ENCODE measurements around the gene NRG2. TPM values are rescaled to one million over a fixed set of nuclear protein-coding genes. Genes with fewer than 3 reads are reported as not detected.

NRG2 gene
- total RNA-seq, 1 experiment from 2014 or later, result 1.8 TPM

- ChIA-PET CTCF (no interaction called here), POLR2A (ENCODE audit: unreplicated experiment) (no interaction called here)
- Histone ChIP-seq H3K9ac (ENCODE audit: low read length) (no peak overlapping the region), H3K4me3 (ENCODE audit: low read length) (no peak overlapping the region), H3K9me2 (replicated peaks; ENCODE audit: low read length) (peaks cover 2% of the 10 kb centered on the region; the same call in 1 of the 2 replicates), H3K4me1 (ENCODE audit: insufficient read depth, low read length) (peaks cover 15% of the 10 kb centered on the region), H3K9me3 (ENCODE audit: low read length) (no peaks in the 10 kb centered on the region), H3K36me3 (ENCODE audit: low read depth, low read length) (no peaks in the 10 kb centered on the region), H3F3A (ENCODE audit: low read length, unreplicated experiment) (no peaks in the 10 kb centered on the region), H2AFZ (ENCODE audit: low read length) (no peak overlapping the region), H3K79me2 (ENCODE audit: low read length) (no peaks in the 10 kb centered on the region), H3K27me3 (ENCODE audit: low read length) (no peaks in the 10 kb centered on the region), H3K4me2 (ENCODE audit: low read length) (no peak overlapping the region), H4K20me1 (ENCODE audit: low read length) (no peaks in the 10 kb centered on the region), H3K27ac (ENCODE audit: low read length) (no peak overlapping the region)
- BruUV-seq (replicated peaks), result no TSS peak
- no peak for ATAC-seq
- intact Hi-C loops (cut with micrococcal nuclease), result no loop called here
- TF ChIP-seq EZH2 (IDR thresholded peaks at IDR 0.05; ENCODE audit: low read length, unreplicated experiment) (no peak), EZH2phosphoT487 (IDR thresholded peaks at IDR 0.05; ENCODE audit: borderline replicate concordance, low read length) (no peak)
- TF ChIP-seq, protein P1, sequence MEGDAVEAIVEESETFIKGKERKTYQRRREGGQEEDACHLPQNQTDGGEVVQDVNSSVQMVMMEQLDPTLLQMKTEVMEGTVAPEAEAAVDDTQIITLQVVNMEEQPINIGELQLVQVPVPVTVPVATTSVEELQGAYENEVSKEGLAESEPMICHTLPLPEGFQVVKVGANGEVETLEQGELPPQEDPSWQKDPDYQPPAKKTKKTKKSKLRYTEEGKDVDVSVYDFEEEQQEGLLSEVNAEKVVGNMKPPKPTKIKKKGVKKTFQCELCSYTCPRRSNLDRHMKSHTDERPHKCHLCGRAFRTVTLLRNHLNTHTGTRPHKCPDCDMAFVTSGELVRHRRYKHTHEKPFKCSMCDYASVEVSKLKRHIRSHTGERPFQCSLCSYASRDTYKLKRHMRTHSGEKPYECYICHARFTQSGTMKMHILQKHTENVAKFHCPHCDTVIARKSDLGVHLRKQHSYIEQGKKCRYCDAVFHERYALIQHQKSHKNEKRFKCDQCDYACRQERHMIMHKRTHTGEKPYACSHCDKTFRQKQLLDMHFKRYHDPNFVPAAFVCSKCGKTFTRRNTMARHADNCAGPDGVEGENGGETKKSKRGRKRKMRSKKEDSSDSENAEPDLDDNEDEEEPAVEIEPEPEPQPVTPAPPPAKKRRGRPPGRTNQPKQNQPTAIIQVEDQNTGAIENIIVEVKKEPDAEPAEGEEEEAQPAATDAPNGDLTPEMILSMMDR (conservative IDR thresholded peaks at IDR 0.05; ENCODE audit: low read depth, low read length), result no peak
- no peak for DNase-seq
Measured at GRCh38 chr5:140017397-140018095, 25.6 kb downstream of the NRG2 start.

GRCh38 chr5:140015706-140016105, 27.4 kb downstream of the NRG2 start:
- Histone ChIP-seq H3F3A (ENCODE audit: low read length, unreplicated experiment) (no peaks in the 10 kb centered on the region), H3K27me3 (ENCODE audit: low read length) (no peaks in the 10 kb centered on the region), H3K4me3 (ENCODE audit: low read length) (no peak overlapping the region), H3K4me1 (ENCODE audit: insufficient read depth, low read length) (peaks cover 19% of the 10 kb centered on the region), H3K4me2 (ENCODE audit: low read length) (no peak overlapping the region), H3K36me3 (ENCODE audit: low read depth, low read length) (no peaks in the 10 kb centered on the region), H3K27ac (ENCODE audit: low read length) (no peak overlapping the region), H3K9me3 (ENCODE audit: low read length) (no peaks in the 10 kb centered on the region), H3K9ac (ENCODE audit: low read length) (no peak overlapping the region), H2AFZ (ENCODE audit: low read length) (no peak overlapping the region), H3K79me2 (ENCODE audit: low read length) (no peaks in the 10 kb centered on the region), H4K20me1 (ENCODE audit: low read length) (no peaks in the 10 kb centered on the region), H3K9me2 (replicated peaks; ENCODE audit: low read length) (no peaks in the 10 kb centered on the region; the same call in 1 of the 2 replicates)
- ATAC-seq, result no peak
- CTCF ChIA-PET, result no interaction called here
- intact Hi-C loops (cut with micrococcal nuclease), result no loop called here
- POLR2A ChIA-PET (ENCODE audit: unreplicated experiment), result no interaction called here
- peak; percentile 11 for DNase-seq
- BruUV-seq (replicated peaks), result no TSS peak
- TF ChIP-seq EZH2 (IDR thresholded peaks at IDR 0.05; ENCODE audit: low read length, unreplicated experiment) (no peak), EZH2phosphoT487 (IDR thresholded peaks at IDR 0.05; ENCODE audit: borderline replicate concordance, low read length) (no peak)
- TF ChIP-seq, protein P1 (conservative IDR thresholded peaks at IDR 0.05; ENCODE audit: low read depth, low read length), result no peak

- DNase-seq, result no peak
- Histone ChIP-seq H3K4me2 (ENCODE audit: low read length) (no peak overlapping the region), H3K27me3 (ENCODE audit: low read length) (no peaks in the 10 kb centered on the region), H3K9ac (ENCODE audit: low read length) (no peak overlapping the region), H3K79me2 (ENCODE audit: low read length) (no peaks in the 10 kb centered on the region), H3K36me3 (ENCODE audit: low read depth, low read length) (no peaks in the 10 kb centered on the region), H3K9me3 (ENCODE audit: low read length) (no peaks in the 10 kb centered on the region), H3K4me3 (ENCODE audit: low read length) (no peak overlapping the region), H3F3A (ENCODE audit: low read length, unreplicated experiment) (no peaks in the 10 kb centered on the region), H4K20me1 (ENCODE audit: low read length) (no peaks in the 10 kb centered on the region), H2AFZ (ENCODE audit: low read length) (no peak overlapping the region), H3K4me1 (ENCODE audit: insufficient read depth, low read length) (peaks cover 21% of the 10 kb centered on the region), H3K9me2 (replicated peaks; ENCODE audit: low read length) (no peaks in the 10 kb centered on the region; the same call in 1 of the 2 replicates), H3K27ac (ENCODE audit: low read length) (no peak overlapping the region)
- POLR2A ChIA-PET (ENCODE audit: unreplicated experiment), result no interaction called here
- CTCF ChIA-PET, result no interaction called here
- no TSS peak for BruUV-seq (replicated peaks)
- intact Hi-C loops (cut with micrococcal nuclease), result no loop called here
- TF ChIP-seq EZH2 (IDR thresholded peaks at IDR 0.05; ENCODE audit: low read length, unreplicated experiment), result no peak
- TF ChIP-seq, protein P1 (conservative IDR thresholded peaks at IDR 0.05; ENCODE audit: low read depth, low read length), result no peak
- TF ChIP-seq EZH2phosphoT487 (IDR thresholded peaks at IDR 0.05; ENCODE audit: borderline replicate concordance, low read length), result no peak
- no peak for ATAC-seq
Measured at GRCh38 chr5:140014751-140015150, 28.3 kb downstream of the NRG2 start.

Measured in PC-3 (cell line).